Activated CD8-positive, alpha-beta memory T cell treated with anti-CD3 and anti-CD28 coated beads, Interleukin-2, amount 50 U/mL, for 24 hours (primary cell): Measurements from ENCODE around the gene CNTN5.

ENCODE experiments used
- DNase-seq: peaks from one replicate; pipeline ENCODE4 v3.0.0-alpha.2; 2020; ENCODE audit errors: extremely low read depth

The CNTN5 gene

DNA sequence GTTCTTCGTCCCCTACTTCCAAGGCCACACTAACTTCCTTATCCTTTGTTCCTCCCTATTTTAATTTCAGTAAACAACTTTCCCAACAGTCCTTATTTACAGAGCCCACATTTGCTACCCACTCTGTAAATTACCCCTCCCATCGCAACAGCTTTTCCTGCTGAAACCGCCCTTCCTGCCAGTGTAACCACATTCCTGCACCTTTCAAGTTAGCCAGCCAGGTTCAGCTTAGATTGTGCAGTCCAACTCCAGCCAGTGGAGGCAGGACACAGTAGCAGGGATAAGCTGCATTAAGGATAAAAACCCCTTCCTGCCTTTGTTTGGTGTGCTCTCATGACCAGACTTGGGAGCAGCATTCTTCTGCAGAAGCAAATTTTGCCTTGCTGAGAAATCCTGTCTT is 898.0 kb downstream of the CNTN5 start:
- no peak for DNase-seq

DNA sequence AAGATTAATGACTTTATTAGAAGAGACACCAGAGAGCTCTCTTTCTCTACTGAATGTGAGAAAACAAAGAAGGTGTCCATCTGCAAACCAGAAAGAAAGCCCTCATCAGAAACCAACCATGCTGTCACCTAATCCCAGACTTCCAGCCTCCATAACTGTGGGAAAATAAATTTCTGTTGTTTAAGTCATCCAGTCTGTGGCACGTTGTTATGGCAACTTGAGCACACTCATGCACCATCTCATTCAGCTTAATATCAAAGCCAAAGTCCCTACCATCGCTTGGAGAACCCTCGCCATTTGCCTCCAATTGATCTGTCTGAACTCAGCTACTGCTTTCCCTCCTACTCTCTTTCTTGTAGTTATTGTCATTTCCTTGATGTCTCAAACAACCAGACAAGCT is 900.2 kb downstream of the CNTN5 start:
- DNase-seq: no peak

DNA sequence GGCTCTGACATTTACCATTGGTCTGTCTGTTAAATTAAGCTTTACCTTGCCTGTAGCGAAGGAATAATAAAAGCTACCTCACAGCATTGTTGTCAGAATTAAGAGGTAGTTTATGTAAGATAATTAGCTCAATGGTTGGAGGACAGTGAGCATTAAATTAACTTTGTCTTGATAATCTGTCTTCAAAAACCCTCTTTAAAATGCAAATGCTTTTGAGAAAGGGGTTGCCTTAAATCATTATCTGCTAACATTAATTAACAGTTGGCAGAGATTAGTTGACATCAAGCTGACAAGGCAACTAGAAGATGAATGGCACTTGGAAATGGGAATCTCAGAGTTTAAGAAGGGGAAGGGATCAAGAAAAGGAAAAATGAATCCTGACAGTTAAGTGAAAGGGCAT is 905.2 kb downstream of the CNTN5 start:
- no peak for DNase-seq

DNA sequence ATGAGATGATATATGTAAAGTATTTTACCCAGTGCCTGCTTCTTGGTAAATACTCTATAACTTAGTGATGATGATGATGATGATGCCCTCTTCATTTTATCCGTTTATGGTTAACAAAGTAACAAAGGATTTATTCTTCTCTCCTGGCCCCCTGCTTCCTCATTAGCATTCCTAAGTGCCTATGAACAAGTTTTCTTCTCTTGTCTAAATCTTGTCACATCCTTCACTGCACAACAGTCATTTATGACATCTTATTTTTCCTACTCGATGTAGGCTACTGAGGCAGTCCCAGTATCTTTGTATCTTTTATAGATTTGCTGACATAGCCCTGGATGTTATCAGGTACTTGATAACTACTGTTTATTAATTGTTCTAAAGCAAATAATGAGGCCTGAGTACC is 911.9 kb downstream of the CNTN5 start:
- DNase-seq: no peak

DNA sequence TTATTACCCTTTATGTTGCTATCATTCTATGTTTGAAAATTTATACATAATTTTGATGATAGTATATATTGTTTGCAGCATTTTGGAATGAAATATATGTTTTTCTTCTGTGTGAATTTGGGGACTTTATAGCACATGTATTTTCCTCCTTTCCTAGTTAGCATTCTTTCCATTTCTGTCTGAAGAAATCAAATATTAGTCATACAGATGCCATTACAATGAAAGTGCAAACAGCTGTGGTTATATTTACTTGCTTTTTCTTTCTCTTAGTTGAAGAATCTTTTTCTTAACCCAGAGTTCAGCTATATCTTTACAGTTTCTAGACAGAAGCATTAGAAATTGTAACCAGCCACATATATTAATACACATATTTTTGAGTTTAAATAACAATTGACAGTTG is 913.3 kb downstream of the CNTN5 start:
- no peak for DNase-seq

DNA sequence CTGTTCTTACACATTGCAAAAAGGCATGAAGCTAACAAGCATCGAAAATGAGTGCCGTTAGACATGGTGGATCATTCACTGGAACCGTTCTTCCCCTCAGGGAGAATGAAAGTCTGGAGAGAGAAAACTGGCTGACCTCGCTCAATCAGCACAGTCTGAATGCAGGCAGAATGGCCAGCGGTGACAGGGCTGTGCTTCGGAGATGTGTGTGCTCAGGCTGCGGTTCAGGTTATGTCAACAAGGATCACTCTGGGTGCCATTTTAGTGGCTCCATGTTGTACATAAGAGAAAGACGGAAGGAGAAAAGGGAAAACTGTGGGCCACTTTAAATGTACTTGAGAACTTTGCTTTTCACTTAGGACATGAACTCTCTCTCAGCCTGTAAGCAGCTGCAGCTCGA is 916.6 kb downstream of the CNTN5 start:
- DNase-seq: no peak

DNA sequence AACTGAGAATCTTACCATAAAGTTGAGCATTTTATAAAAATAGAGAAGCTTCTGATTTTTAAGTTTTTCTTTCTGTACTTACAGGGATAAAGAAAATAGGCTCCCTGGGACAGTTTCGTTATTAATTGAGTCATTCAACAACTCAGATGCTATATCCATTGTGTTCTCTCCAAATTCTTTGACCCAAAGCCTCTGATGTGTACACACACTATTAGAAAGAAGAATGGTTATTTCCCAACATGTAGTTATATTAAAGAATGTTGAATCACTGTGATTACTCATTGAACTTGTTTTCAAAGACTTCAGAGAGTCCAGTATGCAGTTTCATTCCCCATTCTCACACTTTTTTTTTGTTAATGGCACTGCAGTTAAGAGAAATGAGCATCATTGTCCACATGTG is 932.1 kb downstream of the CNTN5 start:
- DNase-seq: no peak

DNA sequence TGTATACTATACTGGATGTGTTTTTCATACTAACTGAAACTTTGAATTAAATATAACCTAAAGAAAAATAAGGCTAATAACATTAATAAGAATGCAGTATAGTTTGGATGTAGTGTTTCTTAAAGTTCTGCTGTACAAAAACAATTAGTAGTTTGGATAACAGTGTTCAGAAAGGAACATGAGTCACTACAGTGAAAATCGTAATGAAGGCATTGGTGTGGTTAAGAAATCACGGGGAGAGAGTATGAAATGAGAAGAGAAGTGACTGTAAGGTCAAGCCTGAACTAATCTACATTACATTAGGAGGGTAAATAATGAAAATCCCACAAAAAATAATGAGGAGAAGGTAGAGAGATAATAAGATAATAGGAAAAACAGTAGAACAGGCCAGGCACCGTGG is 939.8 kb downstream of the CNTN5 start:
- DNase-seq: no peak

DNA sequence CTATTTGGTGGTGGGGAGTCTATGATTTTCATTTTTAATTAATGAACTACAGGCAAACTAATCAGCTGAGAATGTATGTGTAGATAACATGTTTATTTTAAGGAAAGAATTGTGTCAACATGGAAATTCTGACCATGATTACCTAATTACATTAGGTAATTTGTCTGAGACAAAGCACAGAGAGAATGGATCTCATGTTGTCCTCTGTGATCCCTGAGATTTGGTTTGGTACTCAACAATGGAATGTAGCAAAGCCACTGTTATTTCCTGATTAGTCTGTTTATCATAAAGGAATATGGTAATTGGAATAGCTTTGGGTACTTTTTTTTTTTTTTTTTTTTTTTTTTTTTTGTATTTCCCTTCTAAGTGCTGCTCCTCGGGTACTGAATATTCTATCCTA is 947.6 kb downstream of the CNTN5 start:
- DNase-seq: no peak

DNA sequence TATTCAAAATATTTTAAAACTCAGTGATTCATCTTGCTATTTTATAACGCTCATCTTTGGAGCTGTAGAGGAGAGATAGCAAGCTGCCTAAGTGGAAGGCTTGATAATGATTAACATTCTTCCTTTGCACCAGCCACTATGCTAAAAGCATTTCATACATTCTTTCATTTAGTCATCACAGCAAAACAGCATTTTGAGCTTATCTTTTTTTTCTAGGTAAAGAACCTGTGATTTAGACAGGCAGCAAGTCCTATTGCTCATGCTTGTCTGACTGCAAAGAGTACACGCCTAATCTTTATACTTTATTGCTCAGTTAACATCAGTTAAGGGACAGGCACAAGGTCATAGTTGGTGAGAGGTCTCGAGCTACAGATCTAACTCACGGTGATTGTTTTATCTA is 953.2 kb downstream of the CNTN5 start:
- no peak for DNase-seq

DNA sequence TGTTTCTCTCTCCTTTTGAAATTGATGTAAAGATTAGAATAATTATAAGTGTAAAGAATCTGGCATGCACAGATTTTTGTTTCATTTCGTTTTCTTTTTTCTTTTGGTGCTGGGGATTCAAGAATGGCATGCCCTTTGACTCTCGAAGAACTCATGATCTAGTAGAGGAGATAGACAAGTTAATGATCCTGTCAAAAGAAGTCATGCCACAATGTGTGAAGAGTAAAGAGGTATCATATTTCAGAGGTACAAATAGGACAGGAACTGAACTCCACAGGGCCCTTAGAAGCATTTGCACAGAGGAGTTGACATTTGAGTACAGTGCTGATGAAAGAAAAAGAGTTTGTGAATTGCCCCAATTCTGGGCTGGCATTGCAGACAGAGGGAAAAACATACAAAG is 958.3 kb downstream of the CNTN5 start:
- no peak for DNase-seq

DNA sequence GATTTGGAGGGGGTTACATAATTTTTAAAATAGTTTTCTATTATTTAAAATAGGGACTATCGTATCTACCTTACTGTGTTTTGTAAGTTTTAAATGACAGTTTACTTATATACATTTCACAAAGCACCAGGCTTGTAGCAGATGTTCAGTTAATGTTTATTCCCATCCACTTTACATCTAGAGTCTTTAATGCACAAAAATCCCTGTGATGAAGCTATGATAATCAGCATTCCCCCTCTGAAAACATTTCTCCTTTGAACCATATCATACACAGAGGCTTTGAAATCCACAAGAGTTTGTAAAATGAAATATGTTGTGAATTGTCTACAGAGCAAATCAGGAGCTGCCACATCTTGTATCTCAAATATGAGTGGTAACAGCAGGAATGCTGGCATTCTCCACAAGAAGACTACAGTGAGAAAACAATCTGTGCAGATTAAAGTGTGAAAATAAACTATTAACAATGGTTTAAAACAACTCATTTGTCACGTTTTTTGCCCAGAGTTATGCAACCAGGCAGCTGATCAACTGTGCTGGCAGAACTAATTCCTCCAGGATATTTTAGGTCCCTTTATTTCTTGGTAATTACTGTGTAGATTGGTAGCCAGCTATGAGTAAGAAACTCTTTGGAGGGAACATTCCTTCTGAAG is 967.2 kb downstream of the CNTN5 start:
- no peak for DNase-seq

DNA sequence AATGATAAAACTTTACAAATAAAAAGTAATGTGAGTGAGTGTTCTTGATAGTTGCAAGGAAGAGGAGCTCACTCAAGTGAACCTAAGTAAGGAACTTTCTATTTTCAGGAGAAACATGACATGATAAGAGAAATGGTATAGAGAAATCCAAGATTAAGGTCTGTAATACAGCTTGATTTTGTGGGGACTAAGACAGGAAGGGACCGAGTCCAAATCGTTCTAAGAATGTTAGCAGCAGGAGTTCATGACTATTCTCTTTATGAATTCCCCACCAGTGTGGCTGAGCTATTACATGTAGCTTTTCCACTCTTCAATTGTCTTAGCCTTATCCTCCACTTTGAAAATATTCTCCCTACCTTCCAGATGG is 967.7 kb downstream of the CNTN5 start:
- DNase-seq: no peak

DNA sequence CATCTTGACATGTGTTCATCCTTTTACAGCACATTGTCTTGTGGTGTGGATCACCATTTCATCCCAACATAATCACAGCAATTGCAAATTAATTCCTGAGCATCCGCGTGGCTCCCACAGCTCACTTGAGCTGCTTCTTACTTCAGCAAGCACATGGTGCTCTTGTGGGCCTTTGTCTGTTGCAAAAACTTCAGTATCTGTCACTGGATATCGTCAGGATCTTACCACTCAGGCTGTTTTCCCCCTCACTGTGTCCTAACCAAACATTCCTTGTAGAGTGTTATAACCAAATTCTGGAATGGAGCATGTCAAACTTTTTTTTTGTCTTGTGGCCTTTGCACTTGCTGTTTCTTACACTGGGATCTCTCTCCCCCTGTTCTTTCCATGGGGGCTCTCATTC is 983.2 kb downstream of the CNTN5 start:
- DNase-seq: no peak

DNA sequence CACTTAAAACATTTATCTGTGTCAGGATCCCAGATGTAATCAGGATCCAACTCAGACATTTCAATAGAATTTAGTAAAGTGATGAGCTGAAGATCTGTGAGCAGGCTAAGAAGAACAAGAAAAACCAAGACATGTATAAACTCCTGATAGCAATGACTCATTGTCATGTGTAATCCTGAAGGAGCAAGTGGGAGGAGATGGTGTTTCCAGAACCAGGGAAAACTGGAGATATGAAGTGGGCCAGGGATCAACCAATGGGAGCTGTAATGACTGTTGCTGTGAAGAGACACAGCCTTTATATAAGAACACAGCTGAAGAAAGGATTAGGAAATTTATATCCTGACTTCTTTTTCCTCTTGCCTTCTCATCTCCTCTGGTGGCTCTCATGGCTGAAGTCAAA is 983.8 kb downstream of the CNTN5 start:
- DNase-seq: no peak

DNA sequence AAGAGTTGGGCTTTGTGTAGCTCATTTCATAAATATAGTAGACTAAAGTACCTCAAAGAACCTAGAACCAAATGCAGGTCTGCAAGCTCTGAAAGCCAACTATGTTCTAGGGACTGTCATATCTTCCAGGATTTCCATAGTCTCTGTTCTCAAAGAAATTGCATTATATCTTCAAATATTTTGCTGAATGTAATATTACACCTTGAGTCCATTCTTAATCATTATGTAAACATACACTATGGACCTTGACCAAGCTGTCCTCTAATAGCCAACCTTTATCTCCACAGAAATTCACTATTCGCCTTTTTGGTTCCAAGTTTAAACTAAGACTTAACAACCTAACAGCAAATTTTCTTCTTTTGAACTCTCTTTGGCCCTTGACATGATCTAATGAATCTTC is 987.7 kb downstream of the CNTN5 start:
- no peak for DNase-seq

DNA sequence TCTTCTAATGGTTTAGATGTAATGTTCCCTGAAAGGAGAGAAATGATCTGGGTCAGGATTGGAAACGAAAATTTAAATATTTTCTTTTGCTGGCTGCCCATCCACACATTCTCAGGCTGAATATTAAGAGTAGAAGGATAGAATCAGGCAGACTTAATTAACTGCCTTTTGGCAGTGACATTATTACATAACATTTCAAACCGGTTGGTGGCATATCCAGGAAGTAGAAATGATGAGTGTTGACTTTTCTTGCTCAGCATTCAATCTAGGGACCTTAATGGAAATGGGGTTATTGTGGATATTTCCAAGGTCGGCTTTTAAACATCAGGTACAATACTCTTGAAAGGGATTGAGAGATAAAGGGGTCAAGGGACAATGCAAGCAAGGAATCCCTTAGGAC is 989.0 kb downstream of the CNTN5 start:
- DNase-seq: no peak

DNA sequence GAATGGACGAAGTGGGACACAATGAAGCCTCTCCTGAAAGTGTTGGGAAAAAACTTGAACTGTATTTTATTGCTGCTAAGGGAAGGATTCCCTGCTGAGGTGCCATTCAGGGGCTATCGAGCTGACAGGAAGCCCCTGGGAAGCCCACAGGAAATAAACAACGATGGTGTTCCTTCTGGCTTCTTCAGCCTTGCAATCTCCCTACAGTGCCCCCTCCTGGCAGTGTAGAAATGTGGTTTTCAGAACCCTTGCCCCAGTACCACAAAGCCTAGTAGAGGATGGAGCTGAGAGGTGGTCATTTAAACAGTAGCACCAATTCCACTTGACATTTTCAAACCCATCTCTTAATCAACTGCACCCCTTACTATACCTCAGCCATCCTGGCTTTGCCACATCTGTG is 989.6 kb downstream of the CNTN5 start:
- DNase-seq: no peak

DNA sequence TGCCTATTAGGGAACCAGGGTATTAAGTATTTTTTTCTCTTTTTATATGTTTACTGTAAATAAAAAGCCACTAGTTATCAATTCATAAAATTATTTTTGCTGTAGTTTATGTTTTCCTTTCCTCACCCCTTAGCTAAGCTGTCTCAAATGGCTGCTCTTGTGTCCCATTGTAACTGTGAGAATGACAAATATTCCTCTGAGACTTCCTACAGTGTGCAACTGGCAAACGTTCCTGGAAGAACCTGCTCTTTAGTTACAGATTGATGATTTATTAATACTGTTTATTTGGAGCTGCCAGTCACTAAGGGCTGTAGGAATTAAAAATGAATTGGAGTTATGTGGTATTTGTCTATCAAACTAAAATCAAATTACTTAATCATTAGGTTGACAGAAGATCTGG is 990.9 kb downstream of the CNTN5 start:
- DNase-seq: no peak

DNA sequence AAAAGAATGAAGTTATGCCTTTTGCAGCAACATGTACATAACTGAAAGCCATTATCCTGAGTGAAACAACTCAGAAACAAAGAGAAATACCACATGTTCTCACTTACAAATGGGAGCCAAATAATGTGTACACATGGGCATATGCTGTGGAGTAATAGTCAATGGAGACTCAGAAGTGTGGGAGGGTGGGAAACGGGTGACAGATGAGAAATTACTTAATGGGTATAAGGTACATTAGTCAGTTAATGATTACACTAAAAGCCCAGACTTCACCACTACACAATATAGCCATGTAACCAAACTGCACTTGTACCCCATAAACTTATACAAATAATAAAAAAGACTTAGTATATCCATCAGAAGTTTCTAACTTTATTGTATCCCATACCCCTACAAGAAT is 992.3 kb downstream of the CNTN5 start:
- no peak for DNase-seq

DNA sequence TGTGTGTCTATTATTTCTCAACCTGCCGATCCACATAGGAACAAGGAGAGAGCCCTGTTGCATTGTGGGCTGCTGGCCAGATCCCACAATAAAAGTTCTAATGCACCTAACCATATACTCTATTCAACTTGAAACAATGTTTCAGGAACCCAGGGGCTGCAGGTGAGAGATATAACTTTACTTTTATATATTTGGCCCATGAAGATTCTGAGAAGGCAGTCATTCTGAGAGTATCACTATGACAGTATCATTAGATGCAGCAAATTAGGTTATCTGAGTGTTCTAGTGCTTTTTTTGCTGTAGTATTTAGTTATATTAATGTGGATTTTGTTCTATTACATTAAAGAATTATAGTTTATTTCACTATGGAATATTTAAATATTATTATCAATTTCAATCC is 1011.2 kb downstream of the CNTN5 start:
- no peak for DNase-seq

DNA sequence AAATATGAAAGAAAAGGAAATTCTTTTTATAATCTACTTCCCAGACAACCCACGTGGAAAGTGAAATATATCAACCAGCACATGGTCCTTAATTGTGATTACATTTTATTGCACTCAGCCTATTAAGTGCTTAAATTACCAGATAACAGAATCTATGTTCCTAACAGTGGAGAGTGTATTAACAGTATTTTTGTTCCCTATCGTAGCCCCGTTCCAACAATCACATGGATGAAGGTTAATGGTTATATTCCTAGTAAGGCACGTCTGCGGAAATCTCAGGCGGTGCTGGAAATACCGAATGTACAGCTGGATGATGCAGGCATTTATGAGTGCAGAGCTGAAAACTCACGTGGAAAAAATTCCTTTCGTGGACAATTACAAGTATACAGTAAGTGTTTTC is 1040.3 kb downstream of the CNTN5 start:
- no peak for DNase-seq

DNA sequence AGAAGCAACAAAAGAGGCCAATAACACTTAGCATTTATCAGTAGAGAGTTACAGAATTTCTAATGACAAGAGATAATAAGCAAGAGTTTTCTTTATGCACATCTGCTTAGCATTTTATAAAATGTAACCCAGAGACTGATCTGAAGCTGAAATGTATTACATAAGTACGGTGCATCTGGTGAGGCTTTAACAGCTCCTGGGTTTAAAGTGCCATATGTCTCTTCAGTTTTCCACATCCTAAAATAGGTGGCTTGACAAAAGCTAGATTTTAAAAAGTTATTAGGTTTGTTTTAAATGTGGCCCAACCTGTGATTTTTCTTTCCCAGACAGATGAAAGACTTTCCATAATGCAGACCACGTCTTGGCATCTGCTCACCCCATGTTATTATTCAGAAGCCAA is 1045.7 kb downstream of the CNTN5 start:
- DNase-seq: no peak

DNA sequence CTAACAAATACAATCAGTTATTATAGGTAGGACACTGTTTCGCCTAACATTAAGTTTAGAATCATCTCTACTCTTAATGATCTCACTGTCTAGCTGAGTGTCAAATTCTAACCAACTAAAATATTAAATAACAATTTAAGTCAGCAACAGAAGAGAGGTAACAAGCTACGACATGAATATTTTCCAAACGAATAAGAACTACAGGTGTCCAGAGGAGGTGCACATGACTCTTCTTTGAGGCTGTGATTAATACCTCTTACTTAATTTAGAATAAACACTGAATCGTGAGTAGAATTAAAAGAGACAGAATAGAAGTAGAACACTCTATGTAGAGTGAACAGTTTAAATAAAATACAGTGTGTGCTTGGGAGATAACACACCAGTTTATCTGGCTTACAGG is 1047.4 kb downstream of the CNTN5 start:
- no peak for DNase-seq

DNA sequence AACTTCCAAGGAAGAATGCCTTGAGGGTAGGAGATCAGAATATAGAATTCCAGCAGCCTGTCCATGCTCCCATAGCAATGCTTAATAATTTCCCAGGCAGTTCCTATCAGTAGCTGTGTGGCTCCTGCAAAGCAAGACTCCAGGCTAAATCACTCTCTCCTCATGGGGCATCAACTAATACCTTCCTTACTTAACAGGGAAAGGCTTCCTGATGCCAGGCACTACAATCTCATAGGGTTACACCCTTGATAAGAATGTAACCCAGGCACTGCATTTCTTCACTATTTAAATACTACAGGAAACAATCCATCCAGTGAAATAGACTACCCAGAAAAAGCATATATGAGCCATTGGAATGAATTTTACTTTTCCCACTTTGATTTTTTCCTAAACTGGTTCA is 1051.4 kb downstream of the CNTN5 start:
- no peak for DNase-seq
